GM21360 (cell line): ENCODE data around the gene TMEM147.

Source experiments
- ATAC-seq: cut with Tn5 transposase; IDR thresholded peaks from one replicate; pipeline ENCODE4 v1.9.1; 2021; ENCODE audit warnings: mild to moderate bottlenecking, moderate library complexity; ENCODE audit not compliant: unreplicated experiment

TMEM147 gene

GRCh38 chr19:35519291-35519690, 26.1 kb upstream of the TMEM147 start:
- ATAC-seq, result no peak

- ATAC-seq, result no peak
Observed at GRCh38 chr19:35521124-35521743, 24.2 kb upstream of the TMEM147 start.

GRCh38 chr19:35522745-35523327, 22.6 kb upstream of the TMEM147 start:
- no peak for ATAC-seq

- no peak for ATAC-seq
Observed at GRCh38 chr19:35524181-35524837, 21.1 kb upstream of the TMEM147 start.

- ATAC-seq, result no peak
Observed at GRCh38 chr19:35525873-35526272, 19.6 kb upstream of the TMEM147 start.

- no peak for ATAC-seq
Observed at GRCh38 chr19:35528218-35529038, 17.0 kb upstream of the TMEM147 start, which contains the start of gene SBSN. Gene SBSN, minus strand, starts transcription at chr19:35528311. Its CDS starts 30 bp downstream, at chr19:35528281.

- ATAC-seq, result no peak
Observed at GRCh38 chr19:35529241-35530218, 15.9 kb upstream of the TMEM147 start.

GRCh38 chr19:35531291-35531690, 14.1 kb upstream of the TMEM147 start:
- no peak for ATAC-seq

GRCh38 chr19:35533201-35533821, 12.1 kb upstream of the TMEM147 start, which contains the start of gene GAPDHS:
Gene GAPDHS, plus strand, starts transcription at chr19:35533456. Its CDS starts 72 bp downstream, at chr19:35533528.
- no peak for ATAC-seq

- no peak for ATAC-seq
Observed at GRCh38 chr19:35533822-35534392, 11.5 kb upstream of the TMEM147 start.

GRCh38 chr19:35534803-35535480, 10.5 kb upstream of the TMEM147 start:
- no peak for ATAC-seq

- ATAC-seq, result no peak
Observed at GRCh38 chr19:35539314-35539713, 6.1 kb upstream of the TMEM147 start.

- no peak for ATAC-seq
Observed at GRCh38 chr19:35539850-35540249, 5.6 kb upstream of the TMEM147 start.

- no peak for ATAC-seq
Observed at GRCh38 chr19:35540356-35540927, 5.0 kb upstream of the TMEM147 start.

- no peak for ATAC-seq
Observed at GRCh38 chr19:35542209-35542608, 3.2 kb upstream of the TMEM147 start.

GRCh38 chr19:35543280-35544109, 1.9 kb upstream of the TMEM147 start:
- ATAC-seq, result no peak

- no peak for ATAC-seq
Observed at GRCh38 chr19:35544110-35544802, 1.2 kb upstream of the TMEM147 start.
